A549 (cell line): ENCODE results near the gene ZNF384.

ENCODE experiments used
- BHLHE40 ChIP-seq: IDR thresholded peaks from 2 replicates; pipeline ENCODE4 v1.6.1; 2012; ENCODE audit warnings: low read depth, low read length, inconsistent platforms
- CBX8 ChIP-seq: fragments of 200-600 bp; sonication (generic); IDR thresholded peaks from 2 replicates; pipeline ENCODE4 v1.6.1; 2016
- CEBPB ChIP-seq, 2 experiments: fragments of >200 bp in 1 of 2; sonication (Bioruptor Twin) in 1 of 2; formaldehyde crosslinking in 1 of 2; IDR thresholded peaks; 2 replicates each; pipeline ENCODE4 v1.6.1; 2012 to 2016
- CTCF ChIP-seq: fragments of >200 bp; sonication (Bioruptor Twin); formaldehyde crosslinking; IDR thresholded peaks from 3 replicates; pipeline ENCODE4 v1.5.1; 2016
- EP300 ChIP-seq, 2 experiments: fragments of >200 bp; sonication (Bioruptor Twin); formaldehyde crosslinking; IDR thresholded peaks; 2 replicates in 1 of 2; 3 replicates in 1 of 2; pipeline ENCODE4 v1.6.1; 2016 to 2017
- FOSL2 ChIP-seq, 2 experiments: fragments of 450-650 bp in 1 of 2; fragments of >200 bp in 1 of 2; sonication (Bioruptor Twin) in 1 of 2; formaldehyde crosslinking; IDR thresholded peaks; 2 replicates each; pipeline versions ENCODE4 v1.5.0 to v1.6.1; 2016 to 2020; ENCODE audit warnings: mild to moderate bottlenecking in 1 of 2, moderate library complexity in 1 of 2
- POLR2A ChIP-seq: IDR thresholded peaks from 2 replicates; pipeline ENCODE4 v1.6.1; 2012; ENCODE audit warnings: mild to moderate bottlenecking, low read length
- SREBF2 ChIP-seq: fragments of 450-650 bp; IDR thresholded peaks from 2 replicates; pipeline ENCODE4 v1.6.1; 2014; ENCODE audit warnings: mild to moderate bottlenecking, moderate library complexity

- TF ChIP-seq POLR2A (no peak), CTCF (no peak), FOSL2 (IDR thresholded peaks at IDR 0.05) (no peak), FOSL2 (CRISPR knock-in tag; IDR thresholded peaks at IDR 0.05) (no peak), BHLHE40 (no peak), EP300 (IDR thresholded peaks at IDR 0.05) (no peak), CEBPB (IDR thresholded peaks at IDR 0.05) (no peak), SREBF2 (no peak), CBX8 (no peak)
These were observed 36.8 kb downstream of the ZNF384 start for GRCh38 chr12:6652391-6652790.
